Measurements from ENCODE around the gene ARHGAP22. TPM values are rescaled to one million over a fixed set of nuclear protein-coding genes. Genes with fewer than 3 reads are reported as not detected.

Gene ARHGAP22
- total and polyA plus RNA-seq, 2 of the 4 experiments (the other 2 are of a cell fraction), result 28.3 to 30.2 TPM

- TF ChIP-seq, protein P1, sequence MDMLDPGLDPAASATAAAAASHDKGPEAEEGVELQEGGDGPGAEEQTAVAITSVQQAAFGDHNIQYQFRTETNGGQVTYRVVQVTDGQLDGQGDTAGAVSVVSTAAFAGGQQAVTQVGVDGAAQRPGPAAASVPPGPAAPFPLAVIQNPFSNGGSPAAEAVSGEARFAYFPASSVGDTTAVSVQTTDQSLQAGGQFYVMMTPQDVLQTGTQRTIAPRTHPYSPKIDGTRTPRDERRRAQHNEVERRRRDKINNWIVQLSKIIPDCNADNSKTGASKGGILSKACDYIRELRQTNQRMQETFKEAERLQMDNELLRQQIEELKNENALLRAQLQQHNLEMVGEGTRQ (IDR thresholded peaks at IDR 0.05; ENCODE audit: low read depth, low read length), result no peak
- no peak for TF ChIP-seq MAZ (IDR thresholded peaks at IDR 0.05; ENCODE audit: borderline replicate concordance, low read depth, low read length)
- no peak for TF ChIP-seq ELK1 (IDR thresholded peaks at IDR 0.05; ENCODE audit: borderline replicate concordance, low read depth, low read length)
- no peak for TF ChIP-seq RFX5 (IDR thresholded peaks at IDR 0.05; ENCODE audit: low read depth, low read length)
- TF ChIP-seq RAD21 (IDR thresholded peaks at IDR 0.05; ENCODE audit: low read length), result no peak
- no peak for TF ChIP-seq SMC3 (IDR thresholded peaks at IDR 0.05; ENCODE audit: low read depth, low read length)
- no peak for TF ChIP-seq RCOR1 (IDR thresholded peaks at IDR 0.05; ENCODE audit: insufficient replicate concordance, low read length)
- no peak; the same call in 1 of the 2 replicates for ATAC-seq (ENCODE audit: low read depth)
- no peak overlapping the region for H3K9ac ChIP-seq (ENCODE audit: low read depth, low read length)
- H3K9me1 ChIP-seq (ENCODE audit: insufficient read depth, low read length), result peaks cover 30% of the 10 kb centered on the region
- H3K18ac ChIP-seq (ENCODE audit: low read depth, low read length), result peak overlapping the region; percentile 50; the same call in 1 of the 2 replicates
- DNase-seq, result peak; percentile 38
- H2AK9ac ChIP-seq (replicated peaks; ENCODE audit: low read depth, low read length, poor library complexity), result peak overlapping the region; percentile 78
- H3K56ac ChIP-seq (ENCODE audit: extremely low read depth, insufficient read depth, low read length), result no peak overlapping the region
- H3K27ac ChIP-seq (ENCODE audit: insufficient read depth, low read length), result no peak overlapping the region
- peak overlapping the region; percentile 75 for H2BK20ac ChIP-seq (ENCODE audit: low read depth, low read length)
- intact Hi-C loops (cut with micrococcal nuclease), result no loop called here
- H3K36me3 ChIP-seq (ENCODE audit: control insufficient read depth, insufficient read depth, low read length), result no peaks in the 10 kb centered on the region
- peak overlapping the region; percentile 46 for H4K91ac ChIP-seq (ENCODE audit: insufficient read depth, low read depth, low read length)
- peak overlapping the region; percentile 65 for H3K4ac ChIP-seq (ENCODE audit: low read depth, low read length)
- peaks cover 18% of the 10 kb centered on the region for H3K4me1 ChIP-seq (ENCODE audit: control insufficient read depth, insufficient read depth, low read length)
- peak overlapping the region; percentile 72 for H2BK5ac ChIP-seq (ENCODE audit: low read depth, low read length, poor library complexity, severe bottlenecking)
- in situ Hi-C loops (cut with MboI; ENCODE audit: low sequenced_read_pairs), result no loop called here
- H3K4me3 ChIP-seq (ENCODE audit: insufficient read depth, low read depth, low read length), result no peak overlapping the region
- H2BK15ac ChIP-seq (ENCODE audit: low read depth, low read length), result peak overlapping the region; percentile 73; the same call in 1 of the 3 replicates
- WGBS, 2 experiments (ENCODE audit: extremely low coverage in 2 of 2, insufficient read length in 1 of 2), result 80% methylated on average over 1 of the region's 3 CpGs; no CpG with 5 or more reads in 1 of the 2 experiments
- H3K23ac ChIP-seq (ENCODE audit: low read depth, low read length), result no peak overlapping the region
- H3K14ac ChIP-seq (replicated peaks; ENCODE audit: low read depth, low read length), result peak overlapping the region; percentile 73
- H3K4me2 ChIP-seq (ENCODE audit: low read depth, low read length), result no peak overlapping the region
- peak overlapping the region; percentile 15; the same call in 1 of the 2 replicates for H4K5ac ChIP-seq (ENCODE audit: low read depth, low read length)
- H4K8ac ChIP-seq (ENCODE audit: low read depth in 2 of 2, low read length in 2 of 2), result peak overlapping the region; percentile 38 to 69; a peak in 2 of 4 replicates
- H2AK5ac ChIP-seq (ENCODE audit: low read depth, low read length), result peak overlapping the region; percentile 74
- H4K20me1 ChIP-seq (ENCODE audit: insufficient read depth, low read length), result no peaks in the 10 kb centered on the region
- POLR2A ChIA-PET (ENCODE audit: unreplicated experiment), result no interaction called here
- no TSS peak for BruUV-seq (replicated peaks)
- dilution Hi-C loops (cut with HindIII; ENCODE audit: low sequenced_read_pairs, unreplicated experiment), result no loop called here
- no peaks in the 10 kb centered on the region for H3K9me3 ChIP-seq (ENCODE audit: control insufficient read depth, insufficient read depth, low read length)
- H2BK120ac ChIP-seq (ENCODE audit: low read depth, low read length), result peak overlapping the region; percentile 75
- CTCF ChIA-PET, result interaction anchor here (2.1 kb wide), 1 partner anchor 44 kb away, joined by 12 read pairs; no protein-coding TSS in a partner anchor
- H3K79me1 ChIP-seq (ENCODE audit: low read depth in 1 of 2, low read length in 2 of 2), result peaks cover 0 to 28% of the 10 kb centered on the region in 2 experiments; a peak in 3 of 4 replicates
- H3K27me3 ChIP-seq (ENCODE audit: control insufficient read depth, insufficient read depth, low read length), result no peaks in the 10 kb centered on the region
- H2AFZ ChIP-seq (replicated peaks; ENCODE audit: low read length, poor library complexity), result no peak overlapping the region
Observed at GRCh38 chr10:48612236-48612943, 7.5 kb upstream of the ARHGAP22 start.

Measured in IMR-90 (cell line).